Skeletal muscle cell (primary cell): ENCODE results near the gene STIM1.
"Not testable (repeated sequence)": the region's sequence is repeated elsewhere in the genome, so short reads cannot be mapped to it uniquely, and the experiment has no call there.

Experiments used
- DNase-seq: peaks from one replicate; pipeline ENCODE4 v3.0.0-alpha.2; 2010; ENCODE audit warnings: low read depth
- H3K4me3 ChIP-seq: 2 replicates; pipeline ENCODE4 v1.5.1; 2011; ENCODE audit warnings: low read depth, mild to moderate bottlenecking, control low read depth, low read length, moderate library complexity

The STIM1 gene

DNA sequence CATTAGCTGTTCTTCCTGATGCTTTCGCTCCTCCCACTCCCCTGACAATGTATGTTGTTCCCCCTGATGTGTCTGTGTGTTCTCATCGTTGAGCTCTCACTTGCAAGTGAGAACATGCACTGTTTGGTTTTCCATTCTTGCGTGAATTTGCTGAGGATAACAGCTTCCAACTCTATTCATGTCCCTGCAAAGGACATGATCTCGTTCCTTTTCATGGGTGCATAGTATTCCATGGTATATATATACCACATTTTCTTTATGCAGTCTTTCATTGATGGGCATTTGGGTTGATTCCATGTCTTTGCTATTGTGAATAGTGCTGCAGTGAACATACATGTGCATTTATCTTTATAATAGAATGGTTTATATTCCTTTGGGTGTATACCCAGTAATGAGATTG is 180.5 kb downstream of the STIM1 start:
- DNase-seq: no peak
- no peak overlapping the region for H3K4me3 ChIP-seq

DNA sequence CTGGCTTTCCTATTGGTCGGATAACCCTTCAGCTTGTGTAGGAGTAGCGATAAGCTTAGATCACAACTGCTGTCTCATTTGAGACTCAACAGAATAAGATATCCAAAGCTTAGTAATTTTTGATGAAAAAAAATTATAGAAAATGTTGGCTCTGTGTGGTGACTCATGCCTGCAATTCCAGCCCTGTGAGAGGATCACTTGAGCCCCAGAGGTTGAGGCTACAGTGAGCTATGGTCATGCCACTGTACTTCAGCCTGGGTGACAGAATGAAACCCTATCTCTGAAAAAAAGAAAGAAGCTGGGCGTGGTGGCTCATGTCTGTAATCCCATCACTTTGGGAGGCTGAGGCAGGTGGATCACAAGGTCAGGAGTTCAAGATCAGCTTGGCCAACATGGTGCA is 183.5 kb downstream of the STIM1 start:
- no peak overlapping the region for H3K4me3 ChIP-seq
- no peak for DNase-seq

DNA sequence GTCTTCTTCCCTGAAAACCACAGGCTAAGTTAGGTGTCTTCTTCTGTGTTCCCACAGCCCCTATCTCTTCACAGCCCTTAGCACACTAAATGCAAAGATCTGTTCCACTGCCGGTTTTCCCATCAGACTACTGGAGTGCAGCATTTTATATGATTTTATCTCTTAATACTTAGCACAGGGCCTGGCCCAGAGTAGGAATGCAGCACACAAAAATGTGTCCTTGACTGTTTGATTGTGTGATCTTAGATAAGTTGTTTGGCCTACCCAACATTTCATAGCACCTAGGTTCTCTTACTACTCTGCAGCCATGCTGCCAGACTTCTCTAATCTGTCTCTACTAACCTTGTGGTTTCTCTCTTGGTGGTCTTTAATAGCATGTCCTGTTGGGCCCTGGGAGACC is 185.0 kb downstream of the STIM1 start:
- no peak overlapping the region for H3K4me3 ChIP-seq
- no peak for DNase-seq

DNA sequence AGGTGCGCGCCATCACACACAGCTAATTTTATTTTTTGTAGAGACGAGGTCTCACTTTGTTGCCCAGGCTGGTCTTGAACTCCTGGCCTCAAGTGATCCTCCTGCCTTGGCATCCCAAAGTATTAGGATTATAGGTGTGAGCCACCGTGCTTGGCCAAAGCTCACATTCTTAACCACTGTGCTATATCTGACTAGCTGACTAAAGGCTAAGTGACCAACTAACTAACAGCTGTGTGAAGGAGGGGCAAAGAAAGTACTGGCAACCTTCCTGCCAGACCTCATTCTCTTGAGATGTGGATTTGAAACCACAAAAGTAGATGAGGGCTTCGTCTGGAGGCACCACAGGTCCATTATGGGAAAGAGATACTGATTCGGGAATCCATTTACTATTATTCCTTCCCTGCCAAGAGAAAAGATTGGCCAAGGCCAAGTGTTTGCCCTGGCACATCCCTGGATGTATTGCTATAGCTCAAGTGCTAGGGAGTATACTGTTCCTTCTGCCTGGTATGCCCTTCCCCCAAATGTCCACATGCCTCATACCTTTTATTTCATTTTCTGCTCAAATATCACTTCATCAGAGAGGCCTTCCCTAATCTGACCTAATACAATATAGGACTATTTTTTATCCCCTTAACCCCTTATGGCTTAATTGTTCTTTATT is 186.4 kb downstream of the STIM1 start:
- H3K4me3 ChIP-seq: no peak overlapping the region
- DNase-seq: no peak

DNA sequence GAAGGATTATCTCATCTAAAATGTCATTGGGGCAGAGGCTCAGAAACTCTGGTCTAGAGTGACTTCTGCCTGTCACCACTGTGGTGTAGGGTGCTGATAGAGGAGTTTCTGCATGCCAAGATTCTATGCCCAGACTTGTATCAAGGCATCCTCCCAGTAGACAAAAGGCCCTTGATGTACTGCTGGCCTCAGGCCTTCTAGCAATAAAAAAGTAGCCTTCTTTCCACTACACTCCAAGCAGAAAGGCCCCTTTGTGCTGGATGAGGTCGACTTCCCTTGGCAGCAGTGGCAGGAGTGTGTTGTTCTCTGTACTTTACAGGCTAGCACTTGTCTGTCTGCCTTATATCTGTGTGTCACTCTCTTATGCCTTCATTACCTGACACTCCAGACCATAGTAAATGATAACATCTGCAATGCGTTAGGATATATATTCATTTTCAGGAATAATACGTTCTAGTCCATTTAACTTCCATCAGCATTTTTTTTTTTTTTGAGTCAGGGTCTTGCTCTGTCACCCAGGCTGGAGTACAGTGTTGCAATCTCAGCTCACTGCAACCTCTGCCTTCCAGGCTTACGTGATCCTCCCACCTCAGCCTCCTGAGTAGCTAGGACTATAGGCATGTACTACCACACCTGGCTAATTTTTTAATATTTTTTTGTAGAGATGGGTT is 189.6 kb downstream of the STIM1 start:
- H3K4me3 ChIP-seq: no peak overlapping the region

DNA sequence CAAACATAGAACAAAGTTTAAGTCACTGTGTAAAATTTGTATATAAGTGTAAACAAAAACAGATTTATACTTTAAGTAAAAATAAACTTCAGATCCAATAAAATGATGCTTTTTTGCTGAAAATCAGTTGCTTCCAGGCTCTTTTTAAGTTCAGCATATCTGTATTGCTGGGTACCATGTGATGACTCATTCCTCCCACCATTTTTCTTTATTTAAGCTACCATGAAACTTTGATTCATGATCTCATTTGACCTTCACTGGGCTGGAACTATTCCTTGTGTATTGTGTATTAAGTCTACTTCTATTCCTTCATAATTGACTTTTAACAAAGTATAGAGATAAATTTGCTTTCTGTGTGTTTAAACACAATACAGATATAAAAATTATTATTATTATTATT is 192.9 kb downstream of the STIM1 start:
- no peak overlapping the region for H3K4me3 ChIP-seq
- DNase-seq: no peak

More for the DNA sequence above, 189.6 kb downstream of the STIM1 start:
- DNase-seq: no peak

DNA sequence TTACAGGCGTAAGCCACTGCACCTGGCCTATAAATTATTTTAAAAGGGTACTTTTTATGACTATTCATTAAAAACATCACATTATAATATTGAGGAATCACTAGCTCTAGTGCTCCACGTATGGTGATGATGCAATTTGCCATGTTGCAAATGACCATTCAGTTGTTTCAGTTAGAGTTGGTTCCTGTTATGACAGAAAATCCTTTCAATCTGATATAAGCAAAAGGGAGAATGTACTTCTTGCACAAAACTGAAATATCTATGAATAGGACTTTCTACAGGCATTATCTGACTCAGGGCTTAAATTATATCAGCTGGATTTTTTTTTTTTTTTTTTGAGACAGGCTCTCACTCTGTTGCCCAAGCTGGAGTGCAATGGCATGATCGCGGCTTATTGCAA is 193.5 kb downstream of the STIM1 start:
- DNase-seq: no peak
- no peak overlapping the region for H3K4me3 ChIP-seq

DNA sequence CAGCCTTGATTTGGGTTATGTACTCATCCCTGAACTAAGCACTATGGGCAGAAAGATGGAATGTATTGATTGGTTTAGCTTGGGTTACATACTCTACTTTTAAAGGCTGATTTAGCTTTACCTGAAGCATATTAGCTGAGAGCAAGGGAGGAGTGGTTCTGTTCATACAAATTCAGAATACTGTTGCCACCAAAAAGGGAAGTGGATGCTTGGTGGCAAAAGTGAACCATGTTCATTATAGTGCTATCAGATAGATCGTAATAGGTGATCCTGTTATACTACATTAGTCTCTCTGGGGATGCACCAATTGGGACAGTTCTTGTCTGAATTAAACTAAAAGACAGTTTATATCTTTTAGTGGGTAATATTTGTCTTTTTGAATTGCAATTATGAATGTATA is 194.7 kb downstream of the STIM1 start:
- DNase-seq: no peak
- no peak overlapping the region for H3K4me3 ChIP-seq

DNA sequence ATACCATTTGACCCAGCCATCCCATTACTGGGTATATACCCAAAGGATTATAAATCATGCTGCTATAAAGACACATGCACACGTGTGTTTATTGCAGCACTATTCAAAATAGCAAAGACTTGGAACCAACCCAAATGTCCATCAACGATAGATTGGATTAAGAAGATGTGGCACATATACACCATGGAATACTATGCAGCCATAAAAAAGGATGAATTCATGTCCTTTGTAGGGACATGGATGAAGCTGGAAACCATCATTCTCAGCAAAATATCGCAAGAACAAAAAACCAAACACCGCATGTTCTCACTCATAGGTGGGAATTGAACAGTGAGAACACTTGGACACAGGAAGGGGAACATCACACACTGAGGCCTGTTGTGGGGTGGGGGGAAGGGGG is 197.7 kb downstream of the STIM1 start:
- not testable (repeated sequence) for DNase-seq, H3K4me3 ChIP-seq

DNA sequence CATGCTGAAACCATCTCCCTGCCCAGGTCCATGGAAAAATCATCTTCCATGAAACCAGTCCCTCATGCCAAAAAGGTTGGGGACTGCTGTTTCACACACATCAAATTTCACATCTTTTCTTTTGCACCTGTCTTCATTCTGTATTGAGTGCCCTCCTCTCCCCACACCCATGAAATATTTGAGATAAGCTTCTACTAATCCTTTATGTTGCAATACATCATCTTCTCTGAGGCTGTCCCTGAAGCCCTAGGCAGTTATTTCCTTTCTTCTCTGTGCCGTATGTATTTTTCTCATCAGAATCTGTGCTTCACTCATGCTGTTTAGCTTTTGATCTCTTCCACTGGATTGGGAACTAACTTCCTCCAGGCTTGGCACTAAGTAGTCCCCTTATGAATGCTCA is 199.2 kb downstream of the STIM1 start:
- no peak for DNase-seq
- H3K4me3 ChIP-seq: no peak overlapping the region

DNA sequence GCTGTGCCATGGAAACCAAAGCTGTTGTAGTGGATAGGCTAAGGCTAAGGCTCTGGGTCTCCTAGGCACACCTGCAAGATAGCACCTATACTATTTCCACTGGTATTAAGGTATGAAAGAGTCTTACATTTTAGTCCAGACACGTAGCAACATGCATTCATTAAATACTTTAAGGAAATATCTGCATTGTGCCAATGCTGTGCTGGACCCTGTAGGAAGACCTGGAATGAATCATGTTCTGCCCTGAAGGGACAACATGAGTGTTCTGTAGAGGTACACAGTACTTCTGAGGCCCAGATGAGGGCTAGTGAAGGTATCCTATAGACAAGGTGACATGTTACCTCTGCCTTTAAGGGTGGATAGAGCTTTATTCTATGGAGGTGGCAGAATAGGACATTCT is 204.0 kb downstream of the STIM1 start:
- no peak for DNase-seq
- no peak overlapping the region for H3K4me3 ChIP-seq

DNA sequence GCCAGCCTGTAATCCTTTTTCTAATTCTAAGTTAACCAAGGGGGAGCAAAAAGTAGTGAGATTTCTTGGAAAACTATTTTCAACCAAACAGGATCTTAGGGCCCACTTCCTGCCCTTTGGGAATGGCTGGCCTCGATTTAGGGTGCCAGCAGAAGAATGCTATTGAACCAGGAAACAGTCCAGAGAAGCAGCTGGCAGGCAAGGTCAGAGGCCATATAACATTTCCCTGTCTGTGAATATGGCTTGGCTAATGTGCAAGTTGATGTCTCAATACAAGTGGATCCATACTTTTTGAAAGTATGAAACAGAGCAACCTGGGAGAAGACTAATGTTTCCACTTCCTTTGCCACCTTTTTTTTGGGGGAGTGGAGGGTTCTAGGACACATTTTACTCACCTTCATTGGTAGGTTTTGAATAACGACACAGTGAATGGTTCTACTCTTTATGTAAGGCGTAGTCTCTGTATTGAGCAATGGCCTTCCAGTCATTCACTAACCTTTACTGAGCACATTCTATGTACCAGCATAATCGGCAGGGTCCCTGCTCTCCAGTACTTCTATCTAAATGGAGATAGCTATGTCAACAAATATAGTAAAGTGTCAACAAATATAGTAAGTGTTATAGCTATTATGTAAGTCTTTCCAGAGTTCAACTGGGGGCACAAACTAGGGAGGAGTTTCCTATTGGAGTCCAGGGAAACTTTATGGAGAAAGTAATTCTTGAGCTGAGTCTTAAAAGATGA is 204.9 kb downstream of the STIM1 start:
- no peak for DNase-seq
- no peak overlapping the region for H3K4me3 ChIP-seq

DNA sequence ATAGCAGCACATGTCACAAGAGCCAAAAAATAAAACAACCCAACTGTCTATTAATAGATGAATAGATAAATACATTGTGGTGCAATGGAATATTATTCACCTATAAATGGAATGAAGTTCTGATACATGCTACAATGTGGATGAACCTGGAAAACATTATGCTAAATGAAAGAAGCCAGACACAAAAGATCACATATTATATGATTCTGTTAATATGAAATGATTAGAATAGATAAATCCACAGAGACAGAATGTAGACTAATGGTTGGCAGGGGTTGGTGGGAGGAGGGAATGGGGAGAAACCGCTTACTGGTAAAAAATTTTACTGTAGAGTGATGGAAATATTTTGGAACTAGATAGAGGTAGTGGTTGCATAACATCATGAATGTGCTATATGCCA is 206.2 kb downstream of the STIM1 start:
- no peak for DNase-seq
- no peak overlapping the region for H3K4me3 ChIP-seq

DNA sequence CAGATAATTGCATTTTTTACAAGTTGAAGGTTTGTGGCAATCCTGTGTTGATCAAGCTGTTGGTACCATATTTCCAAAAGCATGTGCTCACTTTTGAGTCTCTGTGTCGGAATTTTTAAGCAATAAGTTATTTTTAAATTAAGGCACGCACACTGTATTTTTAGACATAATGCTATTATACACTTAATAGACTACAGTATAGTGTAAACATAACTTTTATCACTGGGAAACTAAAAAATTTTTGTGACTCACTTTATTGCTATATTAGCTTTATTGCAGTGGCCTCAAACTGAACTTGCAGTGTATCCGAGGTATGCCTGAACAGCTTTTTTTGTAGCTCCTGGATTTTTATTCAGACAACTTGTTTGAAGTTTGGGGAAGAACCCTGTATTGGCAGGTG is 207.9 kb downstream of the STIM1 start:
- DNase-seq: no peak

DNA sequence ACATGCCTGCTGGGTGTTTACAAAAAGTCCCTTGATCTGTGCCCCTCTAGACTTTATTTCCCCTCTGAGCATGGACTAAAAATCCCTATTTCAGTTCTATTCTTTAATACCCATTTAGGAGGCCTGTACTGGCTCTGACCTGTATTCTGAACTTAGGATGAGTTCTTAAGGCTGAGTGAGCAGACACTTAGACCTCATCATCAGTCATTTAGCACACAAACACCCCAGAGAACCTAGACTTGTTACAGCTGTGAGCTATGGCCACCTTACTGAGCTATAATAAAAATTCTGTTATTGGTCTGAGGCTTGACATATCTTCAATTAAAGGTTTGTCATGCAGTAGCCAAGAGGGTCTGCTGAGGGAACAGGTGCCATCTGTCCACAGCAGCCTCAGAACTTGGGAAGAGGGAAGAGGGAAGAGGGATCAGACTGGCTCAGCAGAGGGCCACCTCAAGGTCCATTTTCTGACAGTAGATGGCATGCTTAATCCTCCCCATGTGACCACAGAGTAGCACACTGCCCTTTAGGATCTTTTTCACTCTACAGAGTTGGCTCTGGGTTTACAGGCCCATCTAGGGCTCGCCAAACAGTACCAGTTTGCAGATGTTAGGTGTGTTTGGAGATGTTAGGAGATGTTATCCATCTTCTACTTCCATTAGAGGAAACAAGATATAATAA is 209.0 kb downstream of the STIM1 start:
- no peak for DNase-seq
- H3K4me3 ChIP-seq: no peak overlapping the region

More for the DNA sequence above, 207.9 kb downstream of the STIM1 start:
- H3K4me3 ChIP-seq: no peak overlapping the region

DNA sequence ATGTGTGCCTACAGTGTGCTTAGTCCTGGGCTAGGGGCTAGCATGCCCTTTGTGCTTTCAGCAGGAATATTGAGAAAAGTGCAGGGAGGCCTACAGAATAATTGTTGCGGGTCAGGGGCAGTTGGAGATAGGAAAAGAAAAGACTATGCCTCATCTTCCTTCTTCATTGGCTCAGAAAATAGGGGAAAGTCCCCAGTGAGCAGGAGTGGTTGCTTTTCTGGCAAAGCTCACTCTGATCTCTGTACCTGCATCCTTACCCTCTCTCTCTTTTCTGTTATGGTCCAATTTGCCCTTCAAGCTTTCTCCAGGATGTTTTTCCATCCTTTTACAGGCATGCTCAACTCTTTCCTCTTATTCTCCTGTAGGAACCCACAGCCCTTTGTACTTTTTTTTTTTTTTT is 209.6 kb downstream of the STIM1 start:
- DNase-seq: no peak

DNA sequence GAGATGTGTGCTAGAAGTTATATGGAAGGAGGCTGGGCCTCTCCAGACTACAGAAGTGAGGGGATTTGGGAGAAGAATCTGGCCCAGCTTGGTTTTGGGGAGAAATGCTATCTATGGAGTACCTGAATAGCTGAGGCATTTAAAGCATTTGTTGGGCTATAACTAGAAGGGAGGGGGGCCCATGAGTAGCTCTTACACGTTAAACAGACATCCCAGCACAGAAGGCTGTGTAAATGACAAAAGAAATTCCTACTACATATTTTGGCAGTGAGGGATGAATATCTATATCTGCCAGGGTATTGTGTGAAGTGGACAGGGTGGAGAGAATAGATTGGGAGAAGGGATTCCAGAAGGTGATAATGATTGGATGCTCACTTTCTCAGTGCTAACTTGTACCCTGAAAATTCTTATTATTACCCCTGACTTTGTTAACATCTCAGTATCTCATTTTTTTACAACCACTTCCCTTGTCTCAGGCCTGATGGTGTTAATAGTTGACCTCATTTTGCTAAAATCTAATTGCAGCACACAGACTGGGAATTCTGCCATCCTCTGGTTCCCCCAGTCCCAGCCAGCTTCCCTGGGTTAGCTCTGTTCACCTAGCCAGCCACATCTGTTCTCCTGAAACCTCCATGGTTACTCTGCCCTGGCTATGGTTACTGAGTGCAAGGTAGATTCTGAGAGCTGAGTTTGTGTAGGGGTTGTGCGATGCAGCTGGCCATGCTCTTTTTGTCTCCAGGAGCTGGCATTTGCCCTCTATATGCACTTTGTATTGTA is 210.3 kb downstream of the STIM1 start:
- DNase-seq: no peak
- no peak overlapping the region for H3K4me3 ChIP-seq

More for the DNA sequence above, 209.6 kb downstream of the STIM1 start:
- no peak overlapping the region for H3K4me3 ChIP-seq

DNA sequence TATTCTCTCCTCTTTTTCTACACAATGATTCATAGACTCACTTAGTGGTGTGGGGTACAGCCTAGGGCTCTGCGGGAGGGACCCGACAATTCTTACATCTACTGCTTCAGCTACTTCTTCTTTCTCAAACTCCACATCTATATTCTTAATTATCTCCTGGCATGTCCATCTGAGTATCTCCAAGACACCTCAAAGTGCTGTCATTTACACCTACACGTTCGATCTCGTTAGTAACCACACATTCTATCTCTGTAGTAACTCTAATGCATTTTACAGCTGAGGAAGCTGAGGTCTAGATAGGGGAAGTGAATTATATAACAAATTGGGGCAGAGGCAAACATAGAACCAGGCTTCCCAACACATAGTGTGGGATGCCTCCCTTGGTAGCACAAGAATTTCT is 211.4 kb downstream of the STIM1 start:
- no peak for DNase-seq
- no peak overlapping the region for H3K4me3 ChIP-seq

DNA sequence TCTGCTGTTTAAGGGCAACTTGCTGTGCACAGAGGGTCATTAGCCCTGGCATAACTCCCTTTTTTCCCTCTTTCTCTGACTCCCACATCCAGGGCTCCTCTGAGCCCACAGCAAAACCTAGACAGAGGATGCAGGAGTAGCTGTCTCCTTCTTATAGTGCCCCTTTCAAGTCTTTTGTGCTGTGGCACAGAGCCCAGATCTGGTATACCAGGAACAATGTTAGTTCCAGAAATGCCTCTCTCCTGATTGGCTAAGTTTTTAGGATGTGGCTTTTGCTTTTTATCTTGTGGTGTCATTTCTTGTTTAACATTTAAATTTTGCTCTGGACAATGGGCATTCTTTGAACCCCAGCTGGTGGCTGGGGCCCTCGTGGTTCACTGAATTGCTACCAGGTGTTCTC is 213.5 kb downstream of the STIM1 start:
- no peak overlapping the region for H3K4me3 ChIP-seq
- no peak for DNase-seq

DNA sequence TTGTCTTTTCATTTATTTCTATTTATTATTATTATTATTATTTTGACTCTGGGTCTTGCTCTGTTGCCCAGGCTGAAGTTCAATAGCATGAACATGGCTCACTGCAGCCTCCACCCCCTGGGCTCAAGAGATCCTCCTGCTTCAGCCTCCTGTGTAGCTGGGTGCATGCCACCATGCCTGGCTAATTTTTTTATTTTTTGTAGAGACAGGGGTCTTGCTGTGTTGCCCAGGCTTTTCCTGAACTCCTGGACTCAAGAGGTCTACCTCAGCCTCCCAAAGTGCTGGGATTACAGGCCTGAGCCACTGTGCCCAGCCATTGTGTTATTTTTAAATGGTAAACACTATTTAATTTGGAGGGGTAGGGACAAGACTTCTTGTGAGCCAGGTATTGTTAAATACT is 215.9 kb downstream of the STIM1 start:
- DNase-seq: no peak
- no peak overlapping the region for H3K4me3 ChIP-seq
